K562 (cell line): ENCODE results near the gene PLXND1. TPM values are rescaled to one million over a fixed set of nuclear protein-coding genes. Genes with fewer than 3 reads are reported as not detected.

ENCODE experiments used
- ATAC-seq: fragments of 200-7000 bp; cut with Tn5 transposase; 3 replicates; pipeline ENCODE4 v1.9.1; 2020; ENCODE audit warnings: moderate library complexity
- BruUV-seq: library from RNA; stranded (reverse); fragments of 400-500 nt; replicated peaks from 2 replicates; lab custom pipeline; 2021; lab: Mats Ljungman, UMichigan
- CTCF ChIA-PET: fragments of 300-600 bp; formaldehyde crosslinking; extraction: SDS; loops from one replicate; lab custom pipeline; 2021; ENCODE audit warnings: low intra/inter-chr PET ratio; lab: Yijun Ruan, JAX
- POLR2A ChIA-PET: fragments of 300-600, 350-650 bp; sonication (Branson Sonifier 250); formaldehyde crosslinking; extraction: SDS; loops from one replicate; lab custom pipeline; 2021; ENCODE audit warnings: antibody characterized with exemption, inconsistent platforms; lab: Yijun Ruan, JAX
- DNase-seq, 4 experiments: peaks; one replicate each; pipeline versions ENCODE4 v3.0.0 to v3.0.0-alpha.2; 2011 to 2018; ENCODE audit warnings: low spot score in 3 of 4, mixed read lengths in 3 of 4; ENCODE audit errors: extremely low read depth in 1 of 4
- FAIRE-seq: peaks from 2 replicates; lab custom pipeline; 2011; peaks lifted over from hg19 to GRCh38; lab: Jason Lieb, UNC
- H2AFZ ChIP-seq: 2 replicates; pipeline ENCODE4 v1.6.0; 2011; ENCODE audit warnings: low read depth, low read length, control low read depth, inconsistent platforms
- H3K27ac ChIP-seq: fragments of 200-600 bp; 3 replicates; pipeline ENCODE4 v1.8.0; 2011; ENCODE audit warnings: low read depth, mild to moderate bottlenecking, control low read depth, inconsistent platforms, low read length, moderate library complexity, mixed read lengths; ENCODE audit errors: extremely low read depth
- H3K27me3 ChIP-seq, 2 experiments: fragments of 300-600 bp in 1 of 2; 2 replicates in 1 of 2; 3 replicates in 1 of 2; pipeline versions ENCODE4 v1.6.0 to v1.8.0; 2011; ENCODE audit warnings: inconsistent platforms in 2 of 2, low read length in 2 of 2, mild to moderate bottlenecking in 1 of 2, mixed read lengths in 1 of 2, moderate library complexity in 1 of 2; ENCODE audit not compliant: control insufficient read depth in 2 of 2, insufficient read depth in 2 of 2
- H3K36me3 ChIP-seq: fragments of 300-600 bp; 3 replicates; pipeline ENCODE4 v1.8.0; 2011; ENCODE audit warnings: mild to moderate bottlenecking, low read length, inconsistent platforms; ENCODE audit not compliant: control insufficient read depth, insufficient read depth
- H3K4me1 ChIP-seq, 2 experiments: fragments of 200-600 bp in 1 of 2; replicated peaks in 1 of 2; 2 replicates in 1 of 2; 3 replicates in 1 of 2; pipeline versions ENCODE4 v1.5.1 to v1.8.0; 2011; ENCODE audit warnings: inconsistent platforms in 2 of 2, low read length in 2 of 2, mild to moderate bottlenecking in 1 of 2, mixed read lengths in 1 of 2, moderate library complexity in 1 of 2; ENCODE audit not compliant: control insufficient read depth in 2 of 2, insufficient read depth in 2 of 2
- H3K4me2 ChIP-seq: 2 replicates; pipeline ENCODE4 v1.6.1; 2011; ENCODE audit warnings: low read length, control low read depth, inconsistent platforms, mixed read lengths; ENCODE audit not compliant: insufficient read depth
- H3K4me3 ChIP-seq: fragments of 200-600 bp; sonication (generic), shearing (Covaris generic); 2 replicates; pipeline ENCODE4 v1.5.1; 2016; ENCODE audit warnings: control low read depth, inconsistent platforms
- H3K79me2 ChIP-seq: fragments of 200-600 bp; 3 replicates; pipeline ENCODE4 v1.8.0; 2011; ENCODE audit warnings: low read length, inconsistent platforms; ENCODE audit not compliant: control insufficient read depth, insufficient read depth
- H3K9ac ChIP-seq, 2 experiments: 2 replicates each; pipeline versions ENCODE4 v1.6.0 to v1.6.1; 2011; ENCODE audit warnings: low read depth in 2 of 2, low read length in 2 of 2, control low read depth in 1 of 2, inconsistent platforms in 1 of 2, mild to moderate bottlenecking in 1 of 2, mixed read lengths in 1 of 2; ENCODE audit not compliant: insufficient read depth in 1 of 2
- H3K9me1 ChIP-seq: one replicate; pipeline ENCODE4 v1.6.0; 2011; ENCODE audit warnings: inconsistent platforms, mild to moderate bottlenecking, low read length, moderate library complexity; ENCODE audit not compliant: control insufficient read depth, insufficient read depth
- H3K9me3 ChIP-seq: replicated peaks from 2 replicates; pipeline ENCODE4 v1.5.1; 2011; ENCODE audit warnings: low read depth, low read length, inconsistent platforms; ENCODE audit not compliant: control insufficient read depth, insufficient read depth
- H4K20me1 ChIP-seq: replicated peaks from 2 replicates; pipeline ENCODE4 v1.6.1; 2011; ENCODE audit warnings: low read length, inconsistent platforms, mixed read lengths; ENCODE audit not compliant: control insufficient read depth, insufficient read depth
- CBX1 ChIP-seq: sonication (generic); IDR thresholded peaks from 2 replicates; pipeline ENCODE4 v1.6.1; 2016; ENCODE audit warnings: antibody characterized with exemption, low read depth, mild to moderate bottlenecking
- HCFC1 ChIP-seq: IDR thresholded peaks from 2 replicates; pipeline ENCODE4 v1.6.1; 2012; ENCODE audit warnings: low read depth, low read length, improper control_type of control experiment
- POU5F1 ChIP-seq: fragments of 150-350 bp; IDR thresholded peaks from 2 replicates; pipeline ENCODE4 v1.6.1; 2014; ENCODE audit warnings: borderline replicate concordance, low read length, low read depth, mild to moderate bottlenecking; ENCODE audit not compliant: partially characterized antibody
- REST ChIP-seq, 2 experiments: fragments of 450-650 bp; formaldehyde crosslinking in 1 of 2; IDR thresholded peaks; 2 replicates each; pipeline versions ENCODE4 v1.4.0 to v1.6.1; 2014 to 2020; ENCODE audit warnings: mild to moderate bottlenecking in 2 of 2, borderline replicate concordance in 1 of 2, low read depth in 1 of 2
- TAF15 ChIP-seq: fragments of 200-400 bp; formaldehyde crosslinking; IDR thresholded peaks from 2 replicates; pipeline ENCODE4 v1.6.1; 2017; ENCODE audit warnings: mild to moderate bottlenecking, low read depth, low read length, moderate library complexity
- WGBS: fragments of 100-300 bp; shearing (Covaris generic); methylation state at CpG from one replicate; pipeline ENCODE4 v1.1.6; 2016; ENCODE audit warnings: low coverage, mixed read lengths; ENCODE audit not compliant: insufficient coverage; ENCODE audit errors: missing lambda C conversion rate; 5-methylcytosine and 5-hydroxymethylcytosine counted together
- in situ Hi-C: fragments of 300-500 bp; cut with MboI; formaldehyde crosslinking; loops from 4 replicates; pipeline ENCODE4 v1.15.0; 2018; ENCODE audit warnings: inconsistent platforms, mixed read lengths
- intact Hi-C: fragments of 100-400 bp; cut with micrococcal nuclease; formaldehyde crosslinking; loops from 2 replicates; pipeline ENCODE4 v1.14.2; 2022
- polyA plus RNA-seq, 8 experiments: library from polyadenylated mRNA; depleted of rRNA in 4 of 8; stranded (reverse) in 5 of 8; unstranded in 3 of 8; fragments of >200 nt; fragmentation: Nextera tagmentation in 2 of 8; fragmentation: Illumina TruSeq in 1 of 8; extraction: Ambion mirVana in 2 of 8; extraction: Trizol in 1 of 8; gene quantifications; 2 replicates each; pipeline versions ENCODE4 v1.2.1 to v1.2.3, GENCODE V29; 2011 to 2014; ENCODE audit warnings: inconsistent platforms in 1 of 8, missing spikeins in 1 of 8
- total RNA-seq, 7 experiments: library from RNA; depleted of rRNA in 6 of 7; stranded (reverse); fragments of >200 nt in 6 of 7; fragmentation: Illumina TruSeq in 2 of 7; extraction: Trizol in 2 of 7; gene quantifications; 2 replicates each; pipeline versions ENCODE4 v1.2.1 to v1.2.3, GENCODE V29; 2011 to 2021; ENCODE audit warnings: low replicate concordance in 1 of 7
- TF ChIP-seq, protein P1 (sequence below): fragments of 250-450 bp; sonication (Bioruptor Pico); IDR thresholded peaks from 2 replicates; pipeline ENCODE4 v1.8.0; 2022; ENCODE audit warnings: inconsistent platforms, mild to moderate bottlenecking, moderate library complexity, borderline replicate concordance
- TF ChIP-seq, protein P2 (sequence below), 3 experiments: IDR thresholded peaks in 2 of 3; conservative IDR thresholded peaks in 1 of 3; 2 replicates each; pipeline ENCODE4 v1.5.1; 2011 to 2012; ENCODE audit warnings: low read length in 3 of 3, mild to moderate bottlenecking in 3 of 3, control low read depth in 2 of 3, improper control_type of control experiment in 1 of 3, inconsistent platforms in 1 of 3, low read depth in 1 of 3, mixed read lengths in 1 of 3, moderate library complexity in 1 of 3; ENCODE audit not compliant: insufficient read depth in 2 of 3

Gene PLXND1
- total and polyA plus RNA-seq, 9 of the 15 experiments (the other 6 are each of a cell fraction or from before 2014, with no cell fraction given): 0.34 to 28.8 (median 14.0) TPM

- Histone ChIP-seq H3K36me3 (0 out of 3 replicates have a peak, but pooled peaks cover 7% of the 10 kb centered on the region), H3K27me3 (no peaks in the 10 kb centered on the region), H3K9ac (no peak overlapping the region), H4K20me1 (no peaks in the 10 kb centered on the region), H3K27ac (no peak overlapping the region), H3K9me3 (no peaks in the 10 kb centered on the region), H3K9me1 (no peaks in the 10 kb centered on the region), H3K79me2 (no peaks in the 10 kb centered on the region), H2AFZ (no peak overlapping the region), H3K4me3 (no peak overlapping the region), H3K4me1 (no peaks in the 10 kb centered on the region), H3K4me2 (no peak overlapping the region)
- POLR2A ChIA-PET: no interaction called here
- DNase-seq: no peak
- intact Hi-C loops: no loop called here
- BruUV-seq: no TSS peak
- ATAC-seq: no peak
- FAIRE-seq: no peak
- 55% methylated on average over 6 of the region's 8 CpGs for WGBS
- CTCF ChIA-PET: interaction anchor here (1.4 to 4.1 kb wide), 4 partner anchors 173 to 283 kb away, joined by 4 to 54 read pairs (median 27); no protein-coding TSS in a partner anchor
- in situ Hi-C loops: loop anchor here (5.0 kb wide), 2 partner anchors 171 to 271 kb away; no protein-coding TSS in a partner anchor
- TF ChIP-seq CBX1: no peak
- TF ChIP-seq HCFC1: no peak
- TF ChIP-seq, protein P1, sequence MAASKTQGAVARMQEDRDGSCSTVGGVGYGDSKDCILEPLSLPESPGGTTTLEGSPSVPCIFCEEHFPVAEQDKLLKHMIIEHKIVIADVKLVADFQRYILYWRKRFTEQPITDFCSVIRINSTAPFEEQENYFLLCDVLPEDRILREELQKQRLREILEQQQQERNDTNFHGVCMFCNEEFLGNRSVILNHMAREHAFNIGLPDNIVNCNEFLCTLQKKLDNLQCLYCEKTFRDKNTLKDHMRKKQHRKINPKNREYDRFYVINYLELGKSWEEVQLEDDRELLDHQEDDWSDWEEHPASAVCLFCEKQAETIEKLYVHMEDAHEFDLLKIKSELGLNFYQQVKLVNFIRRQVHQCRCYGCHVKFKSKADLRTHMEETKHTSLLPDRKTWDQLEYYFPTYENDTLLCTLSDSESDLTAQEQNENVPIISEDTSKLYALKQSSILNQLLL: no peak
- no peak for TF ChIP-seq POU5F1
- TF ChIP-seq, protein P2, sequence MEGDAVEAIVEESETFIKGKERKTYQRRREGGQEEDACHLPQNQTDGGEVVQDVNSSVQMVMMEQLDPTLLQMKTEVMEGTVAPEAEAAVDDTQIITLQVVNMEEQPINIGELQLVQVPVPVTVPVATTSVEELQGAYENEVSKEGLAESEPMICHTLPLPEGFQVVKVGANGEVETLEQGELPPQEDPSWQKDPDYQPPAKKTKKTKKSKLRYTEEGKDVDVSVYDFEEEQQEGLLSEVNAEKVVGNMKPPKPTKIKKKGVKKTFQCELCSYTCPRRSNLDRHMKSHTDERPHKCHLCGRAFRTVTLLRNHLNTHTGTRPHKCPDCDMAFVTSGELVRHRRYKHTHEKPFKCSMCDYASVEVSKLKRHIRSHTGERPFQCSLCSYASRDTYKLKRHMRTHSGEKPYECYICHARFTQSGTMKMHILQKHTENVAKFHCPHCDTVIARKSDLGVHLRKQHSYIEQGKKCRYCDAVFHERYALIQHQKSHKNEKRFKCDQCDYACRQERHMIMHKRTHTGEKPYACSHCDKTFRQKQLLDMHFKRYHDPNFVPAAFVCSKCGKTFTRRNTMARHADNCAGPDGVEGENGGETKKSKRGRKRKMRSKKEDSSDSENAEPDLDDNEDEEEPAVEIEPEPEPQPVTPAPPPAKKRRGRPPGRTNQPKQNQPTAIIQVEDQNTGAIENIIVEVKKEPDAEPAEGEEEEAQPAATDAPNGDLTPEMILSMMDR (IDR thresholded peaks at IDR 0.05 in 2 of 3, conservative IDR thresholded peaks at IDR 0.05 in 1 of 3; ENCODE audit: insufficient read depth in 2 of 3, low read depth in 1 of 3, low read length in 3 of 3): 0 out of 6 replicates have a peak, but pooled peaks of 1 of the 3 experiments have one; percentile 9
- TF ChIP-seq TAF15: no peak
- peak; percentile 22; the same call in 1 of the 2 replicates for TF ChIP-seq REST (IDR thresholded peaks at IDR 0.05; ENCODE audit: borderline replicate concordance)
- TF ChIP-seq REST (CRISPR knock-in tag; IDR thresholded peaks at IDR 0.05; ENCODE audit: low read depth): no peak
Measured at GRCh38 chr3:129651435-129652202, 45.1 kb upstream of the PLXND1 start.
